ENCODE data around the gene IFNA6.

IFNA6 gene

GRCh38 chr9:21314152-21314551, 36.5 kb downstream of the IFNA6 start:
- H3K79me2 ChIP-seq (ENCODE audit: control insufficient read depth, low read length): no peaks in the 10 kb centered on the region
- no peak overlapping the region for H3K4me3 ChIP-seq (ENCODE audit: low read length)
- no peaks in the 10 kb centered on the region for H3K9me2 ChIP-seq (replicated peaks; ENCODE audit: control insufficient read depth, low read length)
- H3K4me2 ChIP-seq (ENCODE audit: low read length): no peak overlapping the region
- H3F3A ChIP-seq (ENCODE audit: control insufficient read depth, insufficient read depth): no peaks in the 10 kb centered on the region
- no peaks in the 10 kb centered on the region for H3K36me3 ChIP-seq (ENCODE audit: control insufficient read depth, low read length)
- no peaks in the 10 kb centered on the region for H4K20me1 ChIP-seq (ENCODE audit: control insufficient read depth, insufficient read depth, low read depth, low read length)
- TF ChIP-seq EZH2phosphoT487 (IDR thresholded peaks at IDR 0.05; ENCODE audit: borderline replicate concordance, low read length): no peak
- TF ChIP-seq, protein P1, sequence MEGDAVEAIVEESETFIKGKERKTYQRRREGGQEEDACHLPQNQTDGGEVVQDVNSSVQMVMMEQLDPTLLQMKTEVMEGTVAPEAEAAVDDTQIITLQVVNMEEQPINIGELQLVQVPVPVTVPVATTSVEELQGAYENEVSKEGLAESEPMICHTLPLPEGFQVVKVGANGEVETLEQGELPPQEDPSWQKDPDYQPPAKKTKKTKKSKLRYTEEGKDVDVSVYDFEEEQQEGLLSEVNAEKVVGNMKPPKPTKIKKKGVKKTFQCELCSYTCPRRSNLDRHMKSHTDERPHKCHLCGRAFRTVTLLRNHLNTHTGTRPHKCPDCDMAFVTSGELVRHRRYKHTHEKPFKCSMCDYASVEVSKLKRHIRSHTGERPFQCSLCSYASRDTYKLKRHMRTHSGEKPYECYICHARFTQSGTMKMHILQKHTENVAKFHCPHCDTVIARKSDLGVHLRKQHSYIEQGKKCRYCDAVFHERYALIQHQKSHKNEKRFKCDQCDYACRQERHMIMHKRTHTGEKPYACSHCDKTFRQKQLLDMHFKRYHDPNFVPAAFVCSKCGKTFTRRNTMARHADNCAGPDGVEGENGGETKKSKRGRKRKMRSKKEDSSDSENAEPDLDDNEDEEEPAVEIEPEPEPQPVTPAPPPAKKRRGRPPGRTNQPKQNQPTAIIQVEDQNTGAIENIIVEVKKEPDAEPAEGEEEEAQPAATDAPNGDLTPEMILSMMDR (IDR thresholded peaks at IDR 0.05; ENCODE audit: low read depth, low read length, poor library complexity, severe bottlenecking): no peak
- H3K4me1 ChIP-seq (ENCODE audit: control insufficient read depth, low read length): no peaks in the 10 kb centered on the region
- no peaks in the 10 kb centered on the region for H3K9me3 ChIP-seq (ENCODE audit: control insufficient read depth, insufficient read depth, low read length)
- H3K27me3 ChIP-seq (ENCODE audit: control insufficient read depth, low read length): peaks cover 8% of the 10 kb centered on the region; the same call in 1 of the 2 replicates
- H3K27ac ChIP-seq (ENCODE audit: low read depth, low read length): no peak overlapping the region

GRCh38 chr9:21311889-21312288, 38.8 kb downstream of the IFNA6 start:
- no peak overlapping the region for H3K27ac ChIP-seq (ENCODE audit: low read depth, low read length)
- H3K9me3 ChIP-seq (ENCODE audit: control insufficient read depth, insufficient read depth, low read length): no peaks in the 10 kb centered on the region
- H3K4me1 ChIP-seq (ENCODE audit: control insufficient read depth, low read length): no peaks in the 10 kb centered on the region
- H3K36me3 ChIP-seq (ENCODE audit: control insufficient read depth, low read length): no peaks in the 10 kb centered on the region
- H3K4me2 ChIP-seq (ENCODE audit: low read length): no peak overlapping the region
- no peak overlapping the region for H3K4me3 ChIP-seq (ENCODE audit: low read length)
- H4K20me1 ChIP-seq (ENCODE audit: control insufficient read depth, insufficient read depth, low read depth, low read length): no peaks in the 10 kb centered on the region
- H3K79me2 ChIP-seq (ENCODE audit: control insufficient read depth, low read length): no peaks in the 10 kb centered on the region
- TF ChIP-seq, protein P1 (IDR thresholded peaks at IDR 0.05; ENCODE audit: low read depth, low read length, poor library complexity, severe bottlenecking): no peak
- TF ChIP-seq EZH2phosphoT487 (IDR thresholded peaks at IDR 0.05; ENCODE audit: borderline replicate concordance, low read length): no peak
- H3K27me3 ChIP-seq (ENCODE audit: control insufficient read depth, low read length): peaks cover 4% of the 10 kb centered on the region; the same call in 1 of the 2 replicates
- H3K9me2 ChIP-seq (replicated peaks; ENCODE audit: control insufficient read depth, low read length): no peaks in the 10 kb centered on the region
- H3F3A ChIP-seq (ENCODE audit: control insufficient read depth, insufficient read depth): no peaks in the 10 kb centered on the region

DNA sequence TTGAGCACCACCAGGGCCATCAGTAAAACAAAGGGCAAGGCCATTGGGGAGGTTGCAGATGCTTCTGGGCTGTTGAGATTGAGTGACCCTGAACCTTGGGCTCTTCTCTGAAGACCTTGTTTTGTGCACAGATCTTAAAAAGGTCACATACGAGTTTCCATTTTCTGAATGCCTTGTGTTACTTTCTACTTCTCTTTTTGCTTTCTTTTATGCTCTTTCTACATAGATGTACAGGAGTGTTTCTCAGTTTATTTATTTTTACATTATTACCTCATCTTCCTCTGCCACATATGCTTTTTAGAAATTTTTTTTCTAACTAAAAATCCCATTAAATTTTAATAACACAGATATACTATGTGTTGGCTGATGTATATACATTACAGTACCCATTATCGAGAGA, 45.5 kb downstream of the IFNA6 start, which contains the start of gene IFNA5:
Gene IFNA5, minus strand, starts transcription at position 101 of the 400 bp plus-strand sequence. Its CDS starts 57 bp downstream, at position 44.
- Histone ChIP-seq H3K36me3 (ENCODE audit: control insufficient read depth, low read length) (no peaks in the 10 kb centered on the region), H4K20me1 (ENCODE audit: control insufficient read depth, insufficient read depth, low read depth, low read length) (no peaks in the 10 kb centered on the region), H3K27ac (ENCODE audit: low read depth, low read length) (no peak within 1 kb of the TSS), H3F3A (ENCODE audit: control insufficient read depth, insufficient read depth) (no peaks in the 10 kb centered on the region), H3K9me3 (ENCODE audit: control insufficient read depth, insufficient read depth, low read length) (no peaks in the 10 kb centered on the region), H3K27me3 (ENCODE audit: control insufficient read depth, low read length) (peaks cover 6% of the 10 kb centered on the region), H3K9me2 (replicated peaks; ENCODE audit: control insufficient read depth, low read length) (no peaks in the 10 kb centered on the region), H3K79me2 (ENCODE audit: control insufficient read depth, low read length) (no peaks in the 10 kb centered on the region), H3K4me3 (ENCODE audit: low read length) (no peak within 1 kb of the TSS), H3K4me2 (ENCODE audit: low read length) (no peak within 1 kb of the TSS), H3K4me1 (ENCODE audit: control insufficient read depth, low read length) (no peaks in the 10 kb centered on the region)
- TF ChIP-seq EZH2phosphoT487 (IDR thresholded peaks at IDR 0.05; ENCODE audit: borderline replicate concordance, low read length): no peak

All from DOHH2 (cell line).